GM18520 (cell line): ENCODE measurements around the gene POM121C.
"Not testable (repeated sequence)": the region's sequence is repeated elsewhere in the genome, so short reads cannot be mapped to it uniquely, and the experiment has no call there.

Experiments used
- ATAC-seq: cut with Tn5 transposase; IDR thresholded peaks from one replicate; pipeline ENCODE4 v1.9.1; 2021; ENCODE audit not compliant: unreplicated experiment

POM121C gene

DNA sequence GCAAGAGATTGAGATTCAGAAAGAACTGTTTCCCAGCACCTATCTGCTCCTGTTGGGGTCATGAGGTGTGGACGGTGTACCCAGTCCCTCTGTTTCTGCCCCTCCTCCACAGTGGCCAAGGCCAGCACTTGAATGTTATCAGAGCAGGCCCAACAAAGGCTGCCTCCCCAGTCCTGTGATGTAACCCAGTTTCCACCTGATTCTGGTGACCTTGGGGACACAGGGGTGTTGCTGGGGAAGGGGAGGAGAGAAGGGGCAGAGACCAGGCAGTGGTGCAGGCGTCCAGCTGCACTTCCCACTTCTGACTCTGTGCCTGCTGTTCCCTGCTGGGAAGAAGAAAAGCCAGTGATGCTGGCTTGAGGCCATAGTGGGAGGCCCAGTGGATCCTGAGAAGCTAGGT is 88.2 kb downstream of the POM121C start:
- not testable (repeated sequence) for ATAC-seq

DNA sequence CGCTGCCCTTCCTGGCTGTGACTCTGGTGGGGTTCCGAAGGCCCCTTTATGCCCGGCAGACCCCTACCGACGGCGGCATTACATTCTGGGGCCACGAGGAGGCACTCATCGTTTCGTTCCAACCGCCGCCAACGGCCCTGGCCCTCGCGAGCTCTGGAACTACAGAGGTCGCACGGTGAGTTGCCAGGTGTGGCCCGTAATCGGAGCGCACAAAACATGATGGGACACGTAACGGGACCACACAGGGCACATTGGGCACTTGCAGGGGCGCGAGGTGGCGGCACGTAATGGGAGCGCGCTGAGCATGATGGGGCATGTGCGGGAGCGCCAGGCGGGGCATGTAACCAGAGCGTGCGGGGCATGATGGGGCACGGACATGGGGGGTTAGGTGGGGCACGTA is 90.8 kb downstream of the POM121C start, which contains the start of gene TRIM73:
TRIM73 (plus strand) TSS at position 301 of the 400 bp plus-strand sequence. CDS start 3,305 bp downstream, outside the sequence.
- not testable (repeated sequence) for ATAC-seq

DNA sequence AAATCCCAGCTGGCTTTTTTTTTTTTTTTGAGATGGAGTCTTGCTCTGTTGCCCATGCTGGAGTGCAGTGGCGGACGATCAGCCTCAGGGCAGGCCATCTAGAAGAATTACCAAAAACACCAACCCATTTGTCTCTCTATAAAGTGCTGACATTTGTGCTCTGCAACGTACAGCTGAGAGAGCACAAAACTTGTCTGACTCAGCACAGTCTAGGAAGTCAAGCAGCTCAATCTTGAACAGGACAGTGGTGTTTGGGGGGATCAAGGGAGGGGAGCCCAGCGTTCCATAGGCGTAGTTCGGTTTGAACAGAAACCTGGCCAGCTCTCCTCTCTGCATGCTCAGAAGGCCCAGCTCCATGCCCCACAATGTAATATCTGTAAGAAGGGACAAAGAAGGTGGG is 92.9 kb downstream of the POM121C start:
- not testable (repeated sequence) for ATAC-seq

DNA sequence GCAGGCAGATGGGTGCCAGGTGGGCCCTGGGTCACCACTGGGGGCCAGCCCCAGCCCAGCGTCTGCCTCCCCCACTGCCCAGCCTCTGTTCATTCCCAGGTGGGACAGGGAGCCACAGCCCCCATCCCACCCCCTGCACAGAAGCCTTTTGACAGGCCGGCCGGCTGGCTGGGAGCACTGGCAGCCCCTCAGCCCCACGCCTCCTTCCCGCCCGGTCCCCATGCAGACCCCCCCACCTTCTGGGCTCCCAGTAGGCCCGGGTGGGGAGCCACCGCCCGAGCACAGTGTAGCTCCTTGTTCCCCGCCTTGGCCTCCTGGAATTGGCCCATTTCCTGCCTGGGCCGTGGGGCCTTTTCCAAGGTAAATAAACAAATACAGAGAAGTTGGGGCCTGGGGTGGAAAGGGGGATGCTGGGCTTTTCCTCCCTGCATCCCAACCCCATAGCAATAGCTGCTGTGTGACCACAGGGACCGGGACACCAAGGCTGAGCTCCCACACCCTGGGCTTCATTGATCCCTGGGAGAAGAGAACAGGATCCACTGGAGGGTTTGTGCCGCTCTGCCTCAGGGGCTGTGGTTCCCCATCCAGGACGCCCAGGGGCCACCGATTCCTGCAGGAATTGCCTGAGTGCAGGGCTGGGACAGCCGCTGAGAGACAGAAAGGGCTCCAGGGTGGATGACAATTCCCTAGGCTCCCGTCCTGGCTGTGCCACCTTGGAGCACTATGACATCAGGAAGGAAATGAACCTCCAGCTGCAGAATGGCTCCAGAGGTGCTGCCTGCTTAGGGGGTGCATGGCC is 111.4 kb downstream of the POM121C start:
- ATAC-seq: not testable (repeated sequence)

DNA sequence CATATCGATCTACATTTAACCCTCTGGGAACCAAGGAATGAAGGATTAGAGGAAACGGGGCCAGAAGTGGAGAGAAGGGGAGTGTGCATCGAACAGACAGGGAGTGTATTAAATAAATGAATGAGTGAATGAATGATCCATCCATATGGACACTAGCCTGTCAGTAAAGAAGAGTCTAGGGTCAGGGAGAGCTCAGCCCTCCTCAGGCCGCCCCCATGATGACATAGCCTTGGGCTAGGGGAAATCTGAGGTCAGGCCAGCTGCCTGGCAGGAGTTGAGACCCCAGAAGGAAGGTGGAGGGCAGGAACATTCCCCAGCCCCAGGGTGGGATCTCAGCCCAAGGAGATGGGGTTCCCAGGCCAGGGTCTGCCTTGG is 112.0 kb downstream of the POM121C start:
- ATAC-seq: not testable (repeated sequence)

DNA sequence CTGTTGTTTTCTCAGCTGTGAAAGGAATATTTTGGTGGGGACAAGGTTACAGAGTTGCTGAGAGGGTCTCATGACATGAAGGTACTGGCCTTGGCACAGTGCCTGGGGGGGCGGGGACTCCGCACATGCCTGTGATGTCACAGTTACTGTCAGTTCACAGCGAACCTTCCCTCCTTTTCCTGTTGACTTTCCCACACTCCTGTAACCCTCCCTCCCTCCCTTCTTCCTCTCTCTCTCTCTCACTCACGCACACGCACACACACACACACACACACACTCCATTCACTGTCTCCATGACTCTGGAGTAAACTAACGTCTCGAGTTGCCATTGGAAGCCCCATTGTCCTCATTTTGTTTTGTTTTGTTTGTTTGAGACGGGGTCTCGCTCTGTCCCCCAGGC is 118.8 kb downstream of the POM121C start:
- ATAC-seq: not testable (repeated sequence)
